ENCODE data around the gene ACTN1. TPM values are rescaled to one million over a fixed set of nuclear protein-coding genes. Genes with fewer than 3 reads are reported as not detected.

ACTN1 gene
- total and polyA plus RNA-seq, 10 of the 15 experiments (the other 5 are each of a cell fraction or from before 2014, with no cell fraction given), result 0.14 to 39.4 (median 2.6) TPM

GRCh38 chr14:68977718-68978171, 1.4 kb downstream of the ACTN1 start (continued):
- TF ChIP-seq, protein P1, sequence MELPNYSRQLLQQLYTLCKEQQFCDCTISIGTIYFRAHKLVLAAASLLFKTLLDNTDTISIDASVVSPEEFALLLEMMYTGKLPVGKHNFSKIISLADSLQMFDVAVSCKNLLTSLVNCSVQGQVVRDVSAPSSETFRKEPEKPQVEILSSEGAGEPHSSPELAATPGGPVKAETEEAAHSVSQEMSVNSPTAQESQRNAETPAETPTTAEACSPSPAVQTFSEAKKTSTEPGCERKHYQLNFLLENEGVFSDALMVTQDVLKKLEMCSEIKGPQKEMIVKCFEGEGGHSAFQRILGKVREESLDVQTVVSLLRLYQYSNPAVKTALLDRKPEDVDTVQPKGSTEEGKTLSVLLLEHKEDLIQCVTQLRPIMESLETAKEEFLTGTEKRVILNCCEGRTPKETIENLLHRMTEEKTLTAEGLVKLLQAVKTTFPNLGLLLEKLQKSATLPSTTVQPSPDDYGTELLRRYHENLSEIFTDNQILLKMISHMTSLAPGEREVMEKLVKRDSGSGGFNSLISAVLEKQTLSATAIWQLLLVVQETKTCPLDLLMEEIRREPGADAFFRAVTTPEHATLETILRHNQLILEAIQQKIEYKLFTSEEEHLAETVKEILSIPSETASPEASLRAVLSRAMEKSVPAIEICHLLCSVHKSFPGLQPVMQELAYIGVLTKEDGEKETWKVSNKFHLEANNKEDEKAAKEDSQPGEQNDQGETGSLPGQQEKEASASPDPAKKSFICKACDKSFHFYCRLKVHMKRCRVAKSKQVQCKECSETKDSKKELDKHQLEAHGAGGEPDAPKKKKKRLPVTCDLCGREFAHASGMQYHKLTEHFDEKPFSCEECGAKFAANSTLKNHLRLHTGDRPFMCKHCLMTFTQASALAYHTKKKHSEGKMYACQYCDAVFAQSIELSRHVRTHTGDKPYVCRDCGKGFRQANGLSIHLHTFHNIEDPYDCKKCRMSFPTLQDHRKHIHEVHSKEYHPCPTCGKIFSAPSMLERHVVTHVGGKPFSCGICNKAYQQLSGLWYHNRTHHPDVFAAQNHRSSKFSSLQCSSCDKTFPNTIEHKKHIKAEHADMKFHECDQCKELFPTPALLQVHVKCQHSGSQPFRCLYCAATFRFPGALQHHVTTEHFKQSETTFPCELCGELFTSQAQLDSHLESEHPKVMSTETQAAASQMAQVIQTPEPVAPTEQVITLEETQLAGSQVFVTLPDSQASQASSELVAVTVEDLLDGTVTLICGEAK (IDR thresholded peaks at IDR 0.05; ENCODE audit: borderline replicate concordance), result no peak
- TF ChIP-seq SMC3 (IDR thresholded peaks at IDR 0.05; ENCODE audit: borderline replicate concordance, low read length) (no peak), RAD51 (IDR thresholded peaks at IDR 0.05) (no peak), EZH2 (IDR thresholded peaks at IDR 0.05; ENCODE audit: borderline replicate concordance, control insufficient read depth, low read depth, low read length) (no peak), CTCF (IDR thresholded peaks at IDR 0.05 in 2 of 3, conservative IDR thresholded peaks at IDR 0.05 in 1 of 3; ENCODE audit: control insufficient read depth in 2 of 3, extremely low read depth in 1 of 3, insufficient read depth in 1 of 3, low read depth in 3 of 3, low read length in 3 of 3) (peak in 1 of 3 experiments; percentile 21; a peak in 2 of 6 replicates), POLR2A (IDR thresholded peaks at IDR 0.05; ENCODE audit: low read depth, low read length) (0 out of 2 replicates have a peak, but pooled peaks have one; percentile 23), EGR1 (IDR thresholded peaks at IDR 0.05; ENCODE audit: borderline replicate concordance in 1 of 2, low read depth in 2 of 2, low read length in 2 of 2) (no peak), SMAD1 (IDR thresholded peaks at IDR 0.05; ENCODE audit: low read depth, partially characterized antibody) (no peak), TARDBP (IDR thresholded peaks at IDR 0.05; ENCODE audit: borderline replicate concordance) (no peak), EED (IDR thresholded peaks at IDR 0.05; ENCODE audit: low read depth) (no peak), TCF12 (IDR thresholded peaks at IDR 0.05; ENCODE audit: low read depth, low read length) (no peak), ATF7 (IDR thresholded peaks at IDR 0.05; ENCODE audit: low read depth) (no peak), YY1 (IDR thresholded peaks at IDR 0.05; ENCODE audit: low read depth, low read length) (no peak), ZBTB4 (CRISPR knock-in tag; IDR thresholded peaks at IDR 0.05) (no peak), GATAD2B (conservative IDR thresholded peaks at IDR 0.05; ENCODE audit: low read depth) (peak; percentile 58; the same call in 1 of the 2 replicates), YBX1 (IDR thresholded peaks at IDR 0.05) (no peak), NR2C2 (IDR thresholded peaks at IDR 0.05; ENCODE audit: borderline replicate concordance, control insufficient read depth, insufficient read length, low read depth) (no peak), ZNF274 (IDR thresholded peaks at IDR 0.05; ENCODE audit: insufficient read depth, insufficient read length) (no peak), SIX5 (IDR thresholded peaks at IDR 0.05; ENCODE audit: low read depth, low read length, severe bottlenecking) (no peak)

Data from GM12878 (cell line).